ENCODE data around the gene TMEM151B. TPM values are rescaled to one million over a fixed set of nuclear protein-coding genes. Genes with fewer than 3 reads are reported as not detected.

The TMEM151B gene
- total and polyA plus RNA-seq, 9 of the 15 experiments (the other 6 are each of a cell fraction or from before 2014, with no cell fraction given): not detected

DNA sequence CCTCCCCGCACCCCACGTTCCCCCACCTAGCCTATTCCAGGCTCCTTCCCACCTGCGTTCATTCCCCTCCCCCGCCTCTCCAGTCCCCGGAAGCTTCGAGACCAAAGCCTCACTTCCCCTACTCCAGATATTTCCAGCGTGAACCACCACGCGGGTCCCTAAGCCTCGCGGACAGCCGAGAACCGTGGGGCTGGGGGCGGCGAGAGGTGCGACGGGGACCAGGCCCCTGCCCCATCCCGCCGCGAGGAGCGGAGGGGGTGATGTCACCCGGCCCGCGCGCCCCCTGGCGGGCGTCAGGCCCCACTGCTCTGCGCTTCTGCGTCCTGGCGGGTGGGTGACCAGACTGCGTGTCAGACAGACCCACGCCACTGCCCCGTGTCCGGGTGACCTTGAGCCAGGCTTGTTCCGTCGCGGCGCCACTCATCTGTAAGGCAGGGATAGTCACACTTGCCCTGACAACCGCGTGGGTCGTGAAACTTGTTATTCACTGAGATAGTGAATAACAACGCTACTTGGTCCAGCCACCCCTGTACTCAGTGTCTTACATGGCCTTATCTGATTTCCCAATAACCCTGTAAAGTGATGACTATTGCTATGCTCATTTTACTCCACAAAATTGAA, 32.3 kb upstream of the TMEM151B start (continued):
- TF ChIP-seq, protein P1, sequence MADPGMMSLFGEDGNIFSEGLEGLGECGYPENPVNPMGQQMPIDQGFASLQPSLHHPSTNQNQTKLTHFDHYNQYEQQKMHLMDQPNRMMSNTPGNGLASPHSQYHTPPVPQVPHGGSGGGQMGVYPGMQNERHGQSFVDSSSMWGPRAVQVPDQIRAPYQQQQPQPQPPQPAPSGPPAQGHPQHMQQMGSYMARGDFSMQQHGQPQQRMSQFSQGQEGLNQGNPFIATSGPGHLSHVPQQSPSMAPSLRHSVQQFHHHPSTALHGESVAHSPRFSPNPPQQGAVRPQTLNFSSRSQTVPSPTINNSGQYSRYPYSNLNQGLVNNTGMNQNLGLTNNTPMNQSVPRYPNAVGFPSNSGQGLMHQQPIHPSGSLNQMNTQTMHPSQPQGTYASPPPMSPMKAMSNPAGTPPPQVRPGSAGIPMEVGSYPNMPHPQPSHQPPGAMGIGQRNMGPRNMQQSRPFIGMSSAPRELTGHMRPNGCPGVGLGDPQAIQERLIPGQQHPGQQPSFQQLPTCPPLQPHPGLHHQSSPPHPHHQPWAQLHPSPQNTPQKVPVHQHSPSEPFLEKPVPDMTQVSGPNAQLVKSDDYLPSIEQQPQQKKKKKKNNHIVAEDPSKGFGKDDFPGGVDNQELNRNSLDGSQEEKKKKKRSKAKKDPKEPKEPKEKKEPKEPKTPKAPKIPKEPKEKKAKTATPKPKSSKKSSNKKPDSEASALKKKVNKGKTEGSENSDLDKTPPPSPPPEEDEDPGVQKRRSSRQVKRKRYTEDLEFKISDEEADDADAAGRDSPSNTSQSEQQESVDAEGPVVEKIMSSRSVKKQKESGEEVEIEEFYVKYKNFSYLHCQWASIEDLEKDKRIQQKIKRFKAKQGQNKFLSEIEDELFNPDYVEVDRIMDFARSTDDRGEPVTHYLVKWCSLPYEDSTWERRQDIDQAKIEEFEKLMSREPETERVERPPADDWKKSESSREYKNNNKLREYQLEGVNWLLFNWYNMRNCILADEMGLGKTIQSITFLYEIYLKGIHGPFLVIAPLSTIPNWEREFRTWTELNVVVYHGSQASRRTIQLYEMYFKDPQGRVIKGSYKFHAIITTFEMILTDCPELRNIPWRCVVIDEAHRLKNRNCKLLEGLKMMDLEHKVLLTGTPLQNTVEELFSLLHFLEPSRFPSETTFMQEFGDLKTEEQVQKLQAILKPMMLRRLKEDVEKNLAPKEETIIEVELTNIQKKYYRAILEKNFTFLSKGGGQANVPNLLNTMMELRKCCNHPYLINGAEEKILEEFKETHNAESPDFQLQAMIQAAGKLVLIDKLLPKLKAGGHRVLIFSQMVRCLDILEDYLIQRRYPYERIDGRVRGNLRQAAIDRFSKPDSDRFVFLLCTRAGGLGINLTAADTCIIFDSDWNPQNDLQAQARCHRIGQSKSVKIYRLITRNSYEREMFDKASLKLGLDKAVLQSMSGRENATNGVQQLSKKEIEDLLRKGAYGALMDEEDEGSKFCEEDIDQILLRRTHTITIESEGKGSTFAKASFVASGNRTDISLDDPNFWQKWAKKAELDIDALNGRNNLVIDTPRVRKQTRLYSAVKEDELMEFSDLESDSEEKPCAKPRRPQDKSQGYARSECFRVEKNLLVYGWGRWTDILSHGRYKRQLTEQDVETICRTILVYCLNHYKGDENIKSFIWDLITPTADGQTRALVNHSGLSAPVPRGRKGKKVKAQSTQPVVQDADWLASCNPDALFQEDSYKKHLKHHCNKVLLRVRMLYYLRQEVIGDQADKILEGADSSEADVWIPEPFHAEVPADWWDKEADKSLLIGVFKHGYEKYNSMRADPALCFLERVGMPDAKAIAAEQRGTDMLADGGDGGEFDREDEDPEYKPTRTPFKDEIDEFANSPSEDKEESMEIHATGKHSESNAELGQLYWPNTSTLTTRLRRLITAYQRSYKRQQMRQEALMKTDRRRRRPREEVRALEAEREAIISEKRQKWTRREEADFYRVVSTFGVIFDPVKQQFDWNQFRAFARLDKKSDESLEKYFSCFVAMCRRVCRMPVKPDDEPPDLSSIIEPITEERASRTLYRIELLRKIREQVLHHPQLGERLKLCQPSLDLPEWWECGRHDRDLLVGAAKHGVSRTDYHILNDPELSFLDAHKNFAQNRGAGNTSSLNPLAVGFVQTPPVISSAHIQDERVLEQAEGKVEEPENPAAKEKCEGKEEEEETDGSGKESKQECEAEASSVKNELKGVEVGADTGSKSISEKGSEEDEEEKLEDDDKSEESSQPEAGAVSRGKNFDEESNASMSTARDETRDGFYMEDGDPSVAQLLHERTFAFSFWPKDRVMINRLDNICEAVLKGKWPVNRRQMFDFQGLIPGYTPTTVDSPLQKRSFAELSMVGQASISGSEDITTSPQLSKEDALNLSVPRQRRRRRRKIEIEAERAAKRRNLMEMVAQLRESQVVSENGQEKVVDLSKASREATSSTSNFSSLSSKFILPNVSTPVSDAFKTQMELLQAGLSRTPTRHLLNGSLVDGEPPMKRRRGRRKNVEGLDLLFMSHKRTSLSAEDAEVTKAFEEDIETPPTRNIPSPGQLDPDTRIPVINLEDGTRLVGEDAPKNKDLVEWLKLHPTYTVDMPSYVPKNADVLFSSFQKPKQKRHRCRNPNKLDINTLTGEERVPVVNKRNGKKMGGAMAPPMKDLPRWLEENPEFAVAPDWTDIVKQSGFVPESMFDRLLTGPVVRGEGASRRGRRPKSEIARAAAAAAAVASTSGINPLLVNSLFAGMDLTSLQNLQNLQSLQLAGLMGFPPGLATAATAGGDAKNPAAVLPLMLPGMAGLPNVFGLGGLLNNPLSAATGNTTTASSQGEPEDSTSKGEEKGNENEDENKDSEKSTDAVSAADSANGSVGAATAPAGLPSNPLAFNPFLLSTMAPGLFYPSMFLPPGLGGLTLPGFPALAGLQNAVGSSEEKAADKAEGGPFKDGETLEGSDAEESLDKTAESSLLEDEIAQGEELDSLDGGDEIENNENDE (IDR thresholded peaks at IDR 0.05; ENCODE audit: low read depth, low read length): no peak
- TF ChIP-seq ZSCAN29 (IDR thresholded peaks at IDR 0.05) (0 out of 2 replicates have a peak, but pooled peaks have one; percentile 17), SNRNP70 (optimal IDR thresholded peaks at IDR 0.05; ENCODE audit: low read depth, low read length) (no peak), CBFB (CRISPR knock-in tag; IDR thresholded peaks at IDR 0.05) (no peak), MECOM (CRISPR knock-in tag; IDR thresholded peaks at IDR 0.05) (no peak), GATAD2A (IDR thresholded peaks at IDR 0.05) (peak; percentile 97), NR2F6 (CRISPR knock-in tag; IDR thresholded peaks at IDR 0.05) (no peak), ELF1 (tag; IDR thresholded peaks at IDR 0.05) (peak; percentile 76), SMARCE1 (IDR thresholded peaks at IDR 0.05) (no peak), HNRNPK (IDR thresholded peaks at IDR 0.05; ENCODE audit: low read depth, low read length, poor library complexity, severe bottlenecking) (no peak), ZNF124 (CRISPR knock-in tag; IDR thresholded peaks at IDR 0.05) (no peak), ZKSCAN8 (CRISPR knock-in tag; IDR thresholded peaks at IDR 0.05) (no peak), DDX20 (tag; IDR thresholded peaks at IDR 0.05; ENCODE audit: low read depth) (no peak), ZZZ3 (IDR thresholded peaks at IDR 0.05) (no peak)
- TF ChIP-seq, protein P2, sequence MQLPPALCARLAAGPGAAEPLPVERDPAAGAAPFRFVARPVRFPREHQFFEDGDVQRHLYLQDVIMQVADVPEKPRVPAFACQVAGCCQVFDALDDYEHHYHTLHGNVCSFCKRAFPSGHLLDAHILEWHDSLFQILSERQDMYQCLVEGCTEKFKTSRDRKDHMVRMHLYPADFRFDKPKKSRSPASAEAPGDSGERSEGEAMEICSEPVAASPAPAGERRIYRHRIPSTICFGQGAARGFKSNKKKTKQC (CRISPR knock-in tag; IDR thresholded peaks at IDR 0.05): 0 out of 2 replicates have a peak, but pooled peaks have one; percentile 79
- TF ChIP-seq, protein P3, sequence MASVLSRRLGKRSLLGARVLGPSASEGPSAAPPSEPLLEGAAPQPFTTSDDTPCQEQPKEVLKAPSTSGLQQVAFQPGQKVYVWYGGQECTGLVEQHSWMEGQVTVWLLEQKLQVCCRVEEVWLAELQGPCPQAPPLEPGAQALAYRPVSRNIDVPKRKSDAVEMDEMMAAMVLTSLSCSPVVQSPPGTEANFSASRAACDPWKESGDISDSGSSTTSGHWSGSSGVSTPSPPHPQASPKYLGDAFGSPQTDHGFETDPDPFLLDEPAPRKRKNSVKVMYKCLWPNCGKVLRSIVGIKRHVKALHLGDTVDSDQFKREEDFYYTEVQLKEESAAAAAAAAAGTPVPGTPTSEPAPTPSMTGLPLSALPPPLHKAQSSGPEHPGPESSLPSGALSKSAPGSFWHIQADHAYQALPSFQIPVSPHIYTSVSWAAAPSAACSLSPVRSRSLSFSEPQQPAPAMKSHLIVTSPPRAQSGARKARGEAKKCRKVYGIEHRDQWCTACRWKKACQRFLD (CRISPR knock-in tag; IDR thresholded peaks at IDR 0.05): peak; percentile 79

Measured in K562 (cell line).